Right lobe of liver (tissue), 6 donors: ENCODE measurements around the gene SH3PXD2A. TPM values are rescaled to one million over a fixed set of nuclear protein-coding genes. Genes with fewer than 3 reads are reported as not detected.

Experiments used
- ATAC-seq, 4 donors: fragments of 200-7000 bp; cut with Tn5 transposase; one replicate each; pipeline ENCODE4 v1.9.1; 2020; ENCODE audit warnings: mild to moderate bottlenecking in 4 of 4, moderate library complexity in 4 of 4
- DNase-seq, 3 donors: peaks; one replicate each; pipeline ENCODE4 v3.0.0-alpha.2; 2020
- H3K27ac ChIP-seq, 3 donors: fragments of 200-600 bp; one replicate each; pipeline ENCODE4 v1.8.0; 2022
- H3K27me3 ChIP-seq, 2 donors: fragments of 200-600 bp; one replicate each; pipeline ENCODE4 v1.8.0; 2022
- H3K36me3 ChIP-seq, 4 donors: fragments of 200-600 bp; sonication (generic) in 1 of 4; one replicate each; pipeline versions ENCODE4 v1.5.1 to v1.8.0; 2017 to 2022; ENCODE audit warnings: control low read depth in 1 of 4
- H3K4me1 ChIP-seq, 4 donors: fragments of 200-600 bp; sonication (generic) in 1 of 4; one replicate each; pipeline versions ENCODE4 v1.5.1 to v1.8.0; 2017 to 2022; ENCODE audit warnings: control low read depth in 1 of 4
- H3K4me3 ChIP-seq, 3 donors: fragments of 200-600 bp; one replicate each; pipeline ENCODE4 v1.8.0; 2022
- H3K9me3 ChIP-seq, 4 donors: fragments of 200-600 bp; sonication (generic) in 1 of 4; one replicate each; pipeline versions ENCODE4 v1.5.1 to v1.8.0; 2017 to 2022; ENCODE audit warnings: control low read depth in 1 of 4
- CTCF ChIP-seq, 4 donors: fragments of 200-600 bp in 3 of 4; fragments of 450-650 bp in 1 of 4; IDR thresholded peaks; one replicate each; pipeline versions ENCODE4 v1.5.1 to v1.8.0; 2016 to 2022; ENCODE audit warnings: antibody characterized with exemption in 4 of 4, mild to moderate bottlenecking in 2 of 4
- POLR2A ChIP-seq: fragments of 450-650 bp; IDR thresholded peaks from one replicate; pipeline ENCODE4 v1.6.1; 2017; ENCODE audit warnings: antibody characterized with exemption, mild to moderate bottlenecking
- WGBS: methylation state at CpG from one replicate; pipeline ENCODE4 v1.1.6; 2018; ENCODE audit warnings: low coverage, low lambda C conversion rate; ENCODE audit not compliant: insufficient coverage; ENCODE audit errors: missing lambda C conversion rate; 5-methylcytosine and 5-hydroxymethylcytosine counted together
- intact Hi-C, 2 donors: fragments of 100-400 bp; cut with DNase I; formaldehyde crosslinking; loops; one replicate each; pipeline versions ENCODE4 v1.11.2 to v1.14.1; 2022
- total RNA-seq, 6 experiments: library from RNA; depleted of rRNA in 2 of 6; stranded (reverse); fragments of >200 nt in 2 of 6; fragmentation: NEBNext Ultra II Directional in 3 of 6; extraction: Animal tissue kit (Norgen Biotek cat#: 25700) in 3 of 6; gene quantifications; one replicate each; pipeline versions ENCODE4 v1.1.0 to v1.2.4, GENCODE V29; 2016 to 2023
- donor health status: DM: no; HTN: yes; CAD: no.
- donor health status: DM: no; HTN: no; CAD: no.
- donor health status: DM: no; HTN: no; CAD: no.
- donor health status: DM: no; HTN: yes; CAD: no.
- donor health status: DM: no; HTN: yes; CAD: no.

The SH3PXD2A gene
- total RNA-seq, 6 experiments from 2014 or later: 3.0 to 38.3 (median 10.0) TPM

GRCh38 chr10:103548006-103548405, 307.4 kb downstream of the SH3PXD2A start:
- WGBS: 100% methylated on average over 3 of the region's 3 CpGs
- Histone ChIP-seq H3K27me3 (no peaks in the 10 kb centered on the region), H3K27ac (no peak overlapping the region), H3K9me3 (no peaks in the 10 kb centered on the region), H3K36me3 (no peaks in the 10 kb centered on the region), H3K4me3 (no peak overlapping the region), H3K4me1 (peaks cover 0 to 21% (median 8%) of the 10 kb centered on the region in 4 donors)
- intact Hi-C loops: no loop called here
- ATAC-seq (no peak), DNase-seq (no peak)
- TF ChIP-seq POLR2A (no peak), CTCF (IDR thresholded peaks at IDR 0.05) (no peak)

GRCh38 chr10:103547391-103547946, 307.9 kb downstream of the SH3PXD2A start:
- H3K36me3 ChIP-seq: no peaks in the 10 kb centered on the region
- 97% methylated on average over 5 of the region's 10 CpGs for WGBS
- H3K9me3 ChIP-seq: no peaks in the 10 kb centered on the region
- peaks cover 0 to 27% (median 10%) of the 10 kb centered on the region in 4 donors for H3K4me1 ChIP-seq
- ATAC-seq: no peak
- intact Hi-C loops: no loop called here
- no peaks in the 10 kb centered on the region for H3K27me3 ChIP-seq
- no peak overlapping the region for H3K27ac ChIP-seq
- no peak overlapping the region for H3K4me3 ChIP-seq
- TF ChIP-seq POLR2A: no peak
- TF ChIP-seq CTCF (IDR thresholded peaks at IDR 0.05): no peak
- DNase-seq: no peak

GRCh38 chr10:103546401-103546800, 309.0 kb downstream of the SH3PXD2A start:
- ATAC-seq: no peak
- no peak for DNase-seq
- Histone ChIP-seq H3K9me3 (no peaks in the 10 kb centered on the region), H3K4me1 (peaks cover 0 to 28% (median 11%) of the 10 kb centered on the region in 4 donors), H3K36me3 (no peaks in the 10 kb centered on the region), H3K27ac (peak overlapping the region in 2 of 3 donors; percentile 30 to 47), H3K4me3 (no peak overlapping the region), H3K27me3 (no peaks in the 10 kb centered on the region)
- intact Hi-C loops: no loop called here
- no peak for TF ChIP-seq POLR2A
- no peak for TF ChIP-seq CTCF (IDR thresholded peaks at IDR 0.05)
- whole genome bisulfite sequencing: no CpG with 5 or more reads among the region's 1 CpG

- intact Hi-C loops: no loop called here
- peaks cover 0 to 28% (median 11%) of the 10 kb centered on the region in 4 donors for H3K4me1 ChIP-seq
- no peak for TF ChIP-seq POLR2A
- no peak for TF ChIP-seq CTCF (IDR thresholded peaks at IDR 0.05)
Measured at GRCh38 chr10:103545771-103546281, 309.6 kb downstream of the SH3PXD2A start.

More at GRCh38 chr10:103545771-103546281, 309.6 kb downstream of the SH3PXD2A start:
- no peaks in the 10 kb centered on the region for H3K9me3 ChIP-seq
- DNase-seq: peak; percentile 59 to 89 (median 87)
- ATAC-seq: peak; percentile 86 to 89 (median 88)
- H3K36me3 ChIP-seq: no peaks in the 10 kb centered on the region
- no peak overlapping the region for H3K4me3 ChIP-seq
- H3K27ac ChIP-seq: peak overlapping the region in 2 of 3 donors; percentile 46 to 47
- H3K27me3 ChIP-seq: no peaks in the 10 kb centered on the region
- WGBS: 17% methylated on average over 2 of the region's 4 CpGs
